SHP77 treated with DMSO at 0.1 percent for 48 hours (cell line): ENCODE data around the gene GMEB2.

Experiments used
- DNase-seq: peaks from one replicate; lab custom pipeline; 2025; lab: John Stamatoyannopoulos, UW

Gene GMEB2

DNA sequence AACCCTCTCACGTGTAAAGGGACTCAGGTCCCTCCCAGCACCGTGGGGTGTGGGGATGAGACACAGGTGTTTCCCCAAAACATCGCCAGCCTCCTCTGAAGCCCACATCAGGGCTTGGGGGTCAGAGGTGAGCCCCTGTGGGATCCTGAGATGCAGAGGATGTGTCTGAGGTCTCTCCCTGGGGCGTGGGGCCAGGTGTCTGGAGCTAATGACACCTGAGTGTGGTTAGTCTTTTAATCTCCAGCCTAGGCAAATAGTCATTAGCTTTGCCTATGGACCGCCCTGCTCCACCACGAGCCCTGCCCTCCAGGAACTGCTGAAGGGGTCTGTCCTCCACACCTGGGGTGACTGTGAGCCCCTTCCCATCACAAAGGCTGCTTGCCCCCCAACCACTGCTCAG, 81.1 kb downstream of the GMEB2 start:
- DNase-seq = no peak

DNA sequence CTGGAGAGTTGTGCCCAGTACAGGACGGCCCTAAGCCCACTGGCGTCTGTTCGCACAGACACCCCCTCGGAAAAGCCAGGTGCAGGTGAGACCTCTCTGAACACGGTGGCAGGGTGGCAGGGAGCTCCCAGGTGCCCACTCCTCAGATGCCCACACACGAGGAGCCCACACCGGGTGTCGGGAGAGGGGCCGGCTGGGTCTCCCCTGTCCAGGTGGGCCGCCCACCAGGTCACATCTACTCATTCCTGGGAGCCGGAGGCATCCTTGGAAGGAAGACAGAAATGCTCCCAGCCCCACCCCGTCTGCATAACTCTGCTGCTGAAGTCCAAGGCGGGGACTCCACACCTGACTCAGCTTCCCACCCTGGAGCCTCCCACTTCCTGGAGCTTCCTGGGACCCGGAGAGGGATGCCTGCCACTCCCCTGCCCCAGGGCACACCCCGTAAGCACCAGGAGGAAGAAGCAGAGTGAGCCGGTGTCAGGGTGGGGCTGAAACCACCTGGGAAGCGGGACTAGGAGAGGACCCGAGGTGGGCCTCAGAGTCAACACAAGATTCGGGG, 81.9 kb downstream of the GMEB2 start:
- DNase-seq = no peak

DNA sequence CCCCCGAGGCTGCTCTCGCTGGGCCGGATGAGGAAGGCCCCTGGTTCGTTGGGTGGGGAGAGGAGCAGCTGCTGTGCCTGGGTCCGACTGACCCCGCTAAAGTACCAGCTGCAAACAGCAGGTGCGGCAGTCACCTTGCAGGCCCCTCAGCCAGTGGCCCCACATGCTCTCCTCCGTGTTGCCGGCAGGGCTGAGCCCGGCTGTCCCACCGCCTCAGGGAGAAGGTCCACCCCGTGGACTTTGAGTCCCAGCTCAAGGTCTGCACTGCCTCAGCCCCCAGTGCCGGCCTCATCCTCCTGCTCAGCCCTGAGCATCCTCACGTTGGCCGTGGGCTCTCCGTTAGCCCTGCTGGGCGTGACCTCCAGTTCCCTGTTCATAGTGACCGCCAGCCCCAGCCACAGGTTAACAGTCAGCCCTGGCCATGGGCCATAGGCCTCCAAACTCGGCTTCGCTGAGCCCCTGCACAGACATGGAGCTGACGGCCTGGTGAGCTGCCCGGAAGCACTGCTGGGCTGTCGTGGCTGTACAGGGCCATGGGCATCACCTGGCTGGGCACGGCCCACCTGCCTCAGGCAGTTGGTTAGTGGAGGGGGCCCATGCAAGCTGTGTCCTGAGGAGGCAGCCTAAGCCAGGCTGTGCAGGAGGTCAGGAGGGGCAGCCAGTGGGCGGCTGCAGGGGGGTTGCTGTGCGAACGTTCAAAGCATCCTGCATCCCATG, 82.5 kb downstream of the GMEB2 start:
- no peak for DNase-seq

DNA sequence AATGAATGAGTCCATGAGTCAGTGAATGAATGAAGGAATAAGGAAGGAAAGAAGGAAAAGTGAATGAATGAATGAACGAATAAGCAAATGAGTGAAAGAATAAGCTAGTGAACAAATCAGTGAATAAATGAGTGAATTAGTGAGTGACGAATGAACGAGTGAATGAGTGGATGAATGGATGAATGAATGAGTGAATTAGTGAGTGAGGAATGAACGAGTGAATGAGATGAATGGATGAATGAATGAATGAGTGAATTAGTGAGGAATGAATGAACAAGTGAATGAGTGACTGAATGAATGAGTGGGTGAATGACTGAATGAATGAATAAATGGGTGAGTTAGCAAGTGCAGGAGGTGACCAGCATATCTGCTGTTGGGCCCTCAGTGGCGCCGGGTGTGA, 83.2 kb downstream of the GMEB2 start:
- no peak for DNase-seq

DNA sequence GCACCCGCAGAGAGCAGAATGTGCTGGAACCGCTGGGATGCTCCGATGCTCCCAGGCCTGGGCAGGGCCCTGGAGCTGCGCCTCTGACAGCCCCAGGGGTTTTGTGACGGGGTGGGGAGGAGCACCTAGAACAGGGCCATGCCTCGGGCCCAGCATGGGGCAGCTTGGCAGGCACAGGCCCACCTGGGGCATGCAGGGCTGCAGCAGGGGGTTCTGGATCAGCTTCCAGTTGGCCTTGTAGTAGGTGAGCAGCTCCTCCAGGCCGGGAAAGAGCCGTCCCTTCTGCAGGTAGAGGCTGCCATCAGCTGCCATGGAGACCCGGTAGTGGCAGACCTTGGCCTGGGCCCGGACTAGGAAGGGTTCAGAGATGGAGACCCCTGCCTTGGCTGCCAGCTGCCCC, 83.8 kb downstream of the GMEB2 start:
- DNase-seq = no peak

DNA sequence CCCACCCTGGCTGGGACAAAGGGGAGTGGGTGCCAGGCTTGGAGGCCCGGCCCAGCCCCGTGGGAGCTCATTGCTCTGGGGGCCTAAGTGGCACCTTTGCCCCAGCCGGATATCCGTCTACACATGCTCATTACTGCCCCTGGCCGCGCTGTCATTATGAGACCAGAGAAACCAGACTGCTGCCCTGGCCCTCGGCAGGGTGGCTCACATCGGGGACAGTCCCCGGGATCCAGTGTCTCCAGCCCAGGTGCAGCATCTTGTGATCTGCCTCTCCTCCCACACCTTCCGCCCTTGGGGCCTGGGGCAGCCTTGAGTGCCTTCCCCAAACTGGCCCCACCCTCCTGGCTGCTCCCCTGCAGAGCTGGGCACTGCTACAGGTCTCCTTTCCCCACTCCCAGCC, 84.2 kb downstream of the GMEB2 start:
- no peak for DNase-seq

DNA sequence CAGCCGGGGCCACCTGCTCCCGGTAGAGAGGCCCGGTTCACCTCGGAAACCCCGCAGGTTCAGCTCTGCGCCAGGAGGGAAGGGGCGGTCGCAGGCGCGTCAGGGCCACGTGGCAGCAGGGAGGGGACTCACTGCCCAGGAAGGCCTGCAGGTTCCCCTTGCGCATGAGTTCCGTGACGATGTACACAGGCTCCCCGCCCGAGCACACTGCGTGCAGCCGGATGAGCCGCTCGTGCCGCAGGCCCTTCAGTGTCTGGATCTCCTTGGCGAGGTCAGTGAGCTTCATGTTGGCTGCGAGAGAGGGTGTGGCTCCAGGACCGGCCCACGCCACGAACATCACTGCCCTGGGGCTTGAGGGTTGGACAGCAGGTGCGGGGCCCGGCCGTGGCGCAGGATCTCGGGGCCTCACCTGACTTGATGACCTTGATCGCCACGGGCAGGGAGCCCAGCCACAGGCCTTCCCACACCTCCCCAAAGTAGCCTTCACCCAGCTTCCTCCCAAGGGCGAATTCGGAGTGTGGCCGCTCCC, 84.8 kb downstream of the GMEB2 start:
- DNase-seq = no peak

DNA sequence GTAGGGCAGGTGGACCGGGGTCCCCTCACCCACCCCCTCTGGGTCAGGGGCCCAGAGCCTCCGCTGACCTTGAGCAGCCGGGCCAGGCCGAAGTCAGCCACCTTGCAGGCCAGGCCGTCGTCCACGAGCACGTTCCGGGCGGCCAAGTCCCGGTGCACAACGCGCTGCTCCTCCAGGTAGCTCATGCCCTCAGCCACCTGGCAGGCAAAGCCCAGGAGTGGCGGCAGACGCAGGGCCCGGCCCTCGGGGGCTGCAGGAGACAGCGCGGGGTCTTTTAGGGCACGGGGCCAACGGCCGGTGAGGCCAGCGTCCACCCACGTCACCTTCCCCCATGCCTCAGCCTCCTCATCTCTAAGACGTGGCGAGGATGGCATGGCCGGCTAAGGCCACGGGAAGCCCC, 85.5 kb downstream of the GMEB2 start:
- DNase-seq = no peak

DNA sequence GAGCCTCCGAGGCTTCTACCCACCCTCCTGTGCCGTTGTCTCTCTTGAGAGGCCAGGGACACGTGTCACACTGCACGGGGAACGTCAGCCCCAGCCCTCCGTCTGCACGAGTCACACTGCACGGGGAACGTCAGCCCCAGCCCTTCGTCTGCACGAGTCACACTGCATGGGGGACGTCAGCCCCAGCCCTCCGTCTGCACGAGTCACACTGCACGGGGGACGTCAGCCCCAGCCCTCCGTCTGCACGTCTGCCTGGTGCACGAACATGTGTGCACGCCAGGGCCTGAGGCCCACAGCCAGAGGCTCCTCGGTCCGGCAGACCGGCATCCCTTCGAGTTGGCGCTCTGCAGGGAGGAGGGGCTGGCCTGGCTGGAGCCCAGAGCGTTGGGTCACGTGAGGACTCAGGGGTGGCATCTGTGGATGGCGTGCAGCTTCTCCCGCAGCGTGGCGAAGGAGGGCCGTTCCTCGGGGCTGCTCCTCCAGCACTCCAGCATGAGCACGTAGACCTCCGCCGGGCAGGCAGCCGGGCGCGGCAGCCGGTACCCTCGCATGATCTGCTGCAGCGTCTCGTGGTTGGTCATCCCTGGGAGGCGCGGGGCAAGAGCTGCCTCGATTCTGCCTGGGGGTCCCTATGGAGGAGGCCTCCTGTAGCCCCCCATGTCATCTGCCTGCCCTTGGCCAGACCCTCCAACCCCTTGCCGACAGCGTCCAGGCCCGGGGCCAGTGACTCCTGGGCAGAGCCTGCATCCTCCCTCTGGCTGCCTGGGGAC, 86.3 kb downstream of the GMEB2 start:
- no peak for DNase-seq

DNA sequence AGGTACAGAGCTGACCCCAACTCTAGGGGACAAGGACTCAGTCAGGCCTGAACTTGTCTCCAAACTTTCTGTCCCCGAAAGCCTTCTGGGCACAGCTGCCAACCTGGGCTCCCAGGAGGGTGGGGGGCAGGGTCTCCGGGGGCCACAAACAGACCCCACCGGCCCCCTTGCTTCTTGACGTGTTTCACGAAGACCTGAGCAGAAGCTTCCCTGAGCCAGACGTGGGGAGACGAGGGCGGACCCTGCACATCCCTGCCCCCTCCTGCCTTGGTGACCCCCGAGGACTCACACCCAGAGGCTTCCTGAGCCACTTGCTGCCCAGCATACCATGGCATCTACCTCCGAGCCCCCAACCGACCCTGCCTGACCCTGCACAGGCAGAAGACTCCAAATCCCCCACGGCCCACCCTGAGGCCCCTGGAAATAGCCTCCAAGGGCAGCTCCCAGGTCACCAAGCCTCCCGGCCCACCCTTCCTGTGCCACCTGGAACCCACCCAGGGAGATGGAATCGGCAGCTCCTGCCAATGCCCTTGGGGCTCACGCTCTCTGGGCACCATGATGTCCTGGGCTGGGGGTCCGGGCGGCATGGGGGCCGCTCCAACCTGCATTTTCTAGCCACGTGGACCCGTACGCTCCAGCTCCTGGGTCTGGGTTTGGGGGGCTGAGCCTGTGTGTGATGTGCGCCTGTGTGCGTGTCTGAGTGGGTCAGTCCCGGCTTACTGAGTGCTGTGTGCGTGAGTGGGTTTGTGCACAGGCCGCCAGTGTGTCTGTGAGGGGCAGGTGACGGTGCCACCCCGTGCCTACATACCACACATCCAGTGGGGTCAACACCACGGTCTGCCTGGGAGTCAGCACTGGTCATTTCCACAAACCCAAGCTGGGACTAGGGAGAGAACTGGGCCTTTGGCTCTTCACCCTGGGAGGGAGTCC, 87.2 kb downstream of the GMEB2 start:
- DNase-seq = no peak

DNA sequence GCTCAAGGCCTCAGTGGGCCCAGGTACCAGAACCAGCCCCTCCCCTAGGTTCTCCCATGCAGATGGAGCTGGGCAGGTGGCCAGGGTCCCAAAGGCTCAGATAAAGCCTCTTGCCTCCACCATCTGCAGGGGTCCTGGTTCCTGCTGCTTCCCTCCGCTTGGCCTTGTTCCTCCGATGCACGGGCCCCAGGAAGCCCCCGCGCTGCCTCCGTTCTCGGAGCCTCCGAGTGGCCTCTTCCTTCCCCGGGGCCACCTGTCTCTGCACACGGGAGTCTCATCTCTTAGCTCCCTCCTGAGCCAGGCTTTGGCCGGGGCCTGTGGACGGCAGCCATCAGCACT, 87.8 kb downstream of the GMEB2 start:
- no peak for DNase-seq

DNA sequence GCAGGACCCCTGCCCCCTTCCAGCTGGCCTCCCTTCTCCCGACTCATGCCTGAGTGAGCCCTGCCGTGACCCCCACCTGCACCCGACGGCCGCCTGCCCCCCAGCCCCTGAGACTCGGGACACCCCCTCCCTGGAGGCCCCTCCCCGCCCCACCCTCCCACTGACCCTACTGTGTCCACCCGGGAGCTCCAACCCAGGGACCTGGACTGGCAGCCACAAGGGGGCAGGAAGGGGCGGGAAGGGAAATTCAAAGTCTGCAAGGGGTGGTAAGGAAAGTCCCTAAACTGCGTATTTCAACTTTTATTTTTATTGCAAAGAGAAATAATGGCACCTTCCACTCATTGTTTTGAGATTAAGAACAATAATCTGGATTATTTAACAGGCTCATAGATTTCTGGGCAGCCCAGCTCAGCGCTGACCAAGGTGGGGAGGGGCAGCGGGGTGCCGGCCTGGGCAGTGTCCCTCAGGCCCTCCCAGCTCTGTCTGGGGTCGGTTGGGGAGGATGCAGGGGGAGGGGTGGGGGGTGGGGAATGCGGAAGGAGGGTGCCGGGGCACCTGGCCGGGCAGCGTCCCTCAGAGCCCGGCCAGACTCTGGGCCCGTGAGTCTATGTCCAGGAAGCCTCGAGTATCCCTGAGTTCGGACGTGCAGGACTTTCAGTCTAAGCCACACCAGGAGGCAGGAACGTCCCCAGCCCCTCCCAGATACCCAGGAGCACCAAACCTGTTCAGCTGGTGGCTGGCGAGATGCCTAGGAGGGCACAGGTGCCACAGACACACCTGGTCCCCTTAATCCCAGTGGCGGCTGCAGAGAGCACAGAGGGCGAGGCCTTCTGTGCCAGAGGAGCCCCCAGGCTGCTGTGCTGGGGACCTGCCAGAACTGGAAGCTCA, 88.5 kb downstream of the GMEB2 start:
- DNase-seq = no peak
